H1 (cell line): ENCODE data around the gene CKM. TPM values are rescaled to one million over a fixed set of nuclear protein-coding genes. Genes with fewer than 3 reads are reported as not detected.
A peak's percentile ranks its signal among the peaks of the same experiment; 100 is the strongest.

Experiments
- CTCF ChIA-PET: fragments of 300-600 bp; sonication (Branson Sonifier 250); formaldehyde crosslinking; loops from one replicate; lab custom pipeline; 2021; ENCODE audit not compliant: partially characterized antibody; lab: Charles Lee
- POLR2A ChIA-PET: fragments of 300-600 bp; sonication (Branson Sonifier 250); formaldehyde crosslinking; loops from one replicate; lab custom pipeline; 2021; ENCODE audit warnings: inconsistent platforms; ENCODE audit not compliant: partially characterized antibody; lab: Charles Lee
- DNase-seq, 2 experiments: peaks; one replicate each; pipeline versions ENCODE4 v3.0.0 to v3.0.0-alpha.2; 2010 to 2022; ENCODE audit warnings: low spot score in 2 of 2, low read depth in 1 of 2, mixed read lengths in 1 of 2
- FAIRE-seq: peaks from 2 replicates; lab custom pipeline; 2011; peaks lifted over from hg19 to GRCh38; lab: Jason Lieb, UNC
- H2AFZ ChIP-seq: 2 replicates; pipeline ENCODE4 v1.8.1; 2012; ENCODE audit warnings: low read length, inconsistent platforms
- H2AK5ac ChIP-seq: 2 replicates; pipeline ENCODE4 v1.6.1; 2013; ENCODE audit warnings: low read depth, low read length
- H2BK120ac ChIP-seq: replicated peaks from 2 replicates; pipeline ENCODE3; 2013; ENCODE audit warnings: low read depth, low read length, inconsistent platforms
- H2BK12ac ChIP-seq: 2 replicates; pipeline ENCODE4 v1.6.1; 2013; ENCODE audit warnings: low read depth, low read length
- H2BK15ac ChIP-seq: 2 replicates; pipeline ENCODE4 v1.6.1; 2013; ENCODE audit warnings: low read length
- H2BK20ac ChIP-seq: 2 replicates; pipeline ENCODE4 v1.6.1; 2013; ENCODE audit warnings: low read length
- H2BK5ac ChIP-seq: 2 replicates; pipeline ENCODE4 v1.6.1; 2013; ENCODE audit warnings: low read depth, low read length
- H3K14ac ChIP-seq: 2 replicates; pipeline ENCODE4 v1.6.1; 2013; ENCODE audit warnings: inconsistent platforms; ENCODE audit not compliant: insufficient read length
- H3K18ac ChIP-seq: 2 replicates; pipeline ENCODE4 v1.6.1; 2013; ENCODE audit warnings: low read length; ENCODE audit errors: extremely low read depth
- H3K23ac ChIP-seq: 2 replicates; pipeline ENCODE4 v1.6.1; 2013; ENCODE audit warnings: inconsistent platforms; ENCODE audit not compliant: insufficient read length
- H3K23me2 ChIP-seq: 2 replicates; pipeline ENCODE4 v1.6.1; 2013; ENCODE audit warnings: low read depth, low read length
- H3K27ac ChIP-seq: 2 replicates; pipeline ENCODE4 v1.6.1; 2011; ENCODE audit warnings: low read depth, low read length, inconsistent platforms
- H3K27me3 ChIP-seq, 4 experiments: replicated peaks in 1 of 4; 1 replicate in 1 of 4; 2 replicates in 3 of 4; pipeline versions ENCODE4 v1.6.1 to v1.8.1; 2011 to 2013; ENCODE audit warnings: low read length in 3 of 4, mild to moderate bottlenecking in 3 of 4, inconsistent platforms in 2 of 4, mixed read lengths in 2 of 4, moderate library complexity in 1 of 4; ENCODE audit not compliant: control insufficient read depth in 3 of 4, insufficient read depth in 3 of 4; ENCODE audit errors: extremely low read depth in 1 of 4
- H3K36me3 ChIP-seq, 4 experiments: 2 replicates each; pipeline versions ENCODE4 v1.6.1 to v1.8.1; 2011 to 2013; ENCODE audit warnings: mild to moderate bottlenecking in 4 of 4, low read length in 3 of 4, moderate library complexity in 2 of 4, control low read depth in 1 of 4, inconsistent platforms in 1 of 4; ENCODE audit not compliant: insufficient read depth in 4 of 4, control insufficient read depth in 2 of 4
- H3K4ac ChIP-seq: replicated peaks from 2 replicates; pipeline ENCODE3; 2013; ENCODE audit warnings: low read length, low read depth, mixed read lengths, inconsistent platforms; ENCODE audit not compliant: insufficient read length
- H3K4me1 ChIP-seq, 4 experiments: replicated peaks in 1 of 4; 1 replicate in 1 of 4; 2 replicates in 3 of 4; pipeline versions ENCODE4 v1.6.1 to v1.8.1; 2011 to 2013; ENCODE audit warnings: low read length in 3 of 4, inconsistent platforms in 2 of 4, mixed read lengths in 1 of 4; ENCODE audit not compliant: insufficient read depth in 4 of 4, control insufficient read depth in 3 of 4
- H3K4me2 ChIP-seq, 2 experiments: 2 replicates each; pipeline versions ENCODE4 v1.6.1 to v1.8.1; 2011 to 2013; ENCODE audit warnings: low read depth in 2 of 2, low read length in 2 of 2, control low read depth in 1 of 2, inconsistent platforms in 1 of 2, mild to moderate bottlenecking in 1 of 2; ENCODE audit not compliant: insufficient read depth in 1 of 2
- H3K4me3 ChIP-seq, 4 experiments: fragments of 200-600, 300-600 bp in 1 of 4; sonication (generic), shearing (Covaris generic), sonication (Bioruptor Twin) in 1 of 4; 2 replicates each; pipeline versions ENCODE4 v1.5.1 to v1.8.1; 2011 to 2016; ENCODE audit warnings: low read length in 4 of 4, low read depth in 3 of 4, control low read depth in 2 of 4, inconsistent platforms in 2 of 4, mild to moderate bottlenecking in 2 of 4, mixed read lengths in 1 of 4, moderate library complexity in 1 of 4; ENCODE audit not compliant: insufficient read depth in 2 of 4; ENCODE audit errors: extremely low read depth in 1 of 4
- H3K56ac ChIP-seq: replicated peaks from 2 replicates; pipeline ENCODE3; 2013; ENCODE audit warnings: low read depth, mild to moderate bottlenecking, mixed read lengths, low read length, inconsistent platforms; ENCODE audit not compliant: insufficient read length
- H3K79me1 ChIP-seq: 2 replicates; pipeline ENCODE4 v1.6.1; 2013; ENCODE audit warnings: low read depth, low read length, control low read depth
- H3K79me2 ChIP-seq, 2 experiments: 2 replicates each; pipeline versions ENCODE4 v1.6.1 to v1.8.1; 2012 to 2013; ENCODE audit warnings: low read length in 2 of 2, mild to moderate bottlenecking in 2 of 2, inconsistent platforms in 1 of 2; ENCODE audit not compliant: insufficient read depth in 2 of 2, control insufficient read depth in 1 of 2
- H3K9ac ChIP-seq, 4 experiments: replicated peaks in 1 of 4; 1 replicate in 1 of 4; 2 replicates in 3 of 4; pipeline versions ENCODE4 v1.6.1 to v1.8.1; 2011 to 2013; ENCODE audit warnings: low read depth in 3 of 4, low read length in 3 of 4, control low read depth in 2 of 4, mild to moderate bottlenecking in 2 of 4, moderate library complexity in 2 of 4, inconsistent platforms in 1 of 4; ENCODE audit errors: extremely low read depth in 1 of 4
- H3K9me3 ChIP-seq, 2 experiments: 2 replicates each; pipeline versions ENCODE4 v1.6.1 to v1.8.1; 2012 to 2013; ENCODE audit warnings: mild to moderate bottlenecking in 2 of 2, moderate library complexity in 2 of 2, control low read depth in 1 of 2, inconsistent platforms in 1 of 2, low read depth in 1 of 2, low read length in 1 of 2, mixed read lengths in 1 of 2; ENCODE audit not compliant: insufficient read depth in 2 of 2
- H4K20me1 ChIP-seq, 2 experiments: replicated peaks in 1 of 2; 2 replicates each; pipeline versions ENCODE3 to v1.8.1; 2011 to 2013; ENCODE audit warnings: inconsistent platforms in 2 of 2, low read length in 2 of 2, mild to moderate bottlenecking in 1 of 2; ENCODE audit not compliant: insufficient read depth in 2 of 2, control insufficient read depth in 1 of 2
- H4K5ac ChIP-seq: 2 replicates; pipeline ENCODE4 v1.6.1; 2013; ENCODE audit warnings: low read length, low read depth, mixed read lengths, inconsistent platforms; ENCODE audit not compliant: insufficient read length
- H4K8ac ChIP-seq: 2 replicates; pipeline ENCODE4 v1.8.0; 2013; ENCODE audit warnings: mild to moderate bottlenecking, moderate library complexity, low read length, inconsistent platforms; ENCODE audit not compliant: insufficient read depth; ENCODE audit errors: extremely low read depth
- H4K91ac ChIP-seq: replicated peaks from 2 replicates; pipeline ENCODE3; 2013; ENCODE audit warnings: low read length, mixed read lengths, inconsistent platforms; ENCODE audit not compliant: insufficient read length
- KDM4A ChIP-seq: IDR thresholded peaks from one replicate; pipeline ENCODE4 v1.7.1; 2012; ENCODE audit warnings: low read depth, mild to moderate bottlenecking, moderate library complexity, low read length, inconsistent platforms; ENCODE audit not compliant: severe bottlenecking
- TCF12 ChIP-seq: IDR thresholded peaks from 2 replicates; pipeline ENCODE4 v1.6.1; 2011; ENCODE audit warnings: low read depth, mild to moderate bottlenecking, low read length
- WGBS, 2 experiments: shearing (Covaris generic) in 1 of 2; methylation state at CpG; one replicate each; pipeline versions ENCODE4 v1.1.6 to v1.1.7; 2013 to 2015; ENCODE audit warnings: low lambda C conversion rate in 2 of 2, mixed read lengths in 2 of 2, inconsistent platforms in 1 of 2, low coverage in 1 of 2, missing lambda C conversion rate in 1 of 2; ENCODE audit not compliant: insufficient replicate concordance in 2 of 2, insufficient coverage in 1 of 2, insufficient read length in 1 of 2; ENCODE audit errors: extremely low coverage in 1 of 2, missing lambda C conversion rate in 1 of 2; 5-methylcytosine and 5-hydroxymethylcytosine counted together
- polyA plus RNA-seq, 7 experiments: library from polyadenylated mRNA; depleted of rRNA in 3 of 7; stranded (reverse) in 5 of 7; unstranded in 2 of 7; fragments of >200 nt in 5 of 7; fragments of 200-250 nt in 2 of 7; gene quantifications; 1 replicate in 5 of 7; 2 replicates in 1 of 7; 4 replicates in 1 of 7; pipeline versions ENCODE4 v1.2.1 to v1.2.3, GENCODE V29; 2011 to 2013; ENCODE audit warnings: missing spikeins in 2 of 7, mixed read lengths in 2 of 7
- total RNA-seq: library from RNA; stranded (reverse); fragmentation: NEBNext Ultra II Directional; extraction: Animal tissue kit (Norgen Biotek cat#: 25700); gene quantifications from 2 replicates; pipeline ENCODE4 v1.2.1, GENCODE V29; 2021

Gene CKM
- total and polyA plus RNA-seq, 2 of the 8 experiments (the other 6 are each of a cell fraction or from before 2014, with no cell fraction given) = 0.08 TPM; not detected in 1

GRCh38 chr19:45306518-45307027 lies 16.1 kb downstream of the CKM start:
- Histone ChIP-seq H3K23me2 (no peaks in the 10 kb centered on the region), H3K56ac (no peak overlapping the region), H3K36me3 (no peaks in the 10 kb centered on the region; a peak in 1 of 8 replicates), H2BK5ac (no peak overlapping the region)
- no peak for FAIRE-seq
- TF ChIP-seq TCF12 = no peak
- TF ChIP-seq KDM4A = no peak
- TF ChIP-seq, all 59 proteins: peak for 0
- H4K8ac ChIP-seq = peak overlapping the region; percentile 15; the same call in 1 of the 2 replicates
- H4K20me1 ChIP-seq = no peaks in the 10 kb centered on the region
- 0 out of 2 replicates have a peak overlapping the region, but pooled peaks have one; percentile 72 for H2BK15ac ChIP-seq
- H2AK5ac ChIP-seq = no peak overlapping the region
- no peak overlapping the region for H2BK120ac ChIP-seq
- no peak overlapping the region for H3K9ac ChIP-seq
- no peaks in the 10 kb centered on the region for H3K79me1 ChIP-seq
- H3K4me3 ChIP-seq = no peak overlapping the region
- H2BK12ac ChIP-seq = peak overlapping the region; percentile 43; the same call in 1 of the 2 replicates
- H3K14ac ChIP-seq = no peak overlapping the region
- H4K5ac ChIP-seq = no peak overlapping the region
- H2AFZ ChIP-seq = no peak overlapping the region
- peaks cover 0 to 13% (median 10%) of the 10 kb centered on the region in 4 experiments; a peak in 3 of 7 replicates for H3K27me3 ChIP-seq
- DNase-seq = peak in 1 of 2 experiments; percentile 60
- no peak overlapping the region for H4K91ac ChIP-seq
- H3K4me2 ChIP-seq = 0 out of 4 replicates have a peak overlapping the region, but pooled peaks of 1 of the 2 experiments have one; percentile 42
- ChIA-PET POLR2A (interaction anchor here (0.7 to 2.1 kb wide), 6 partner anchors 19 to 214 kb away, joined by 3 to 6 read pairs (median 3); partner anchors contain the start of gene PPP1R37), CTCF (interaction anchor here (0.6 to 1.9 kb wide), 6 partner anchors 11 to 89 kb away, joined by 3 to 7 read pairs (median 3); no protein-coding TSS in a partner anchor)
- WGBS, 2 experiments = 82% methylated on average over 18 of the region's 18 CpGs; no CpG with 5 or more reads in 1 of the 2 experiments
- H3K27ac ChIP-seq = no peak overlapping the region
- H3K18ac ChIP-seq = no peak overlapping the region
- H3K4ac ChIP-seq = no peak overlapping the region
- H3K79me2 ChIP-seq = no peaks in the 10 kb centered on the region
- H3K23ac ChIP-seq = no peak overlapping the region
- H3K9me3 ChIP-seq = no peaks in the 10 kb centered on the region
- H3K4me1 ChIP-seq = no peaks in the 10 kb centered on the region; a peak in 2 of 7 replicates
- no peak overlapping the region for H2BK20ac ChIP-seq
